Ureter (tissue), 1 donor: ENCODE measurements around the gene LZTFL1. TPM values are rescaled to one million over a fixed set of nuclear protein-coding genes. Genes with fewer than 3 reads are reported as not detected.

ENCODE experiments used
- total RNA-seq: library from RNA; stranded (reverse); gene quantifications from one replicate; pipeline ENCODE4 v1.2.4, GENCODE V29; 2023
- donor health status: DM: yes; HTN: yes; CAD: no.

Gene LZTFL1
- total RNA-seq, 1 donor from 2014 or later, result 24.5 TPM

Other genes with a start within 250 kb of the LZTFL1 start
- gene LIMD1, start 247.4 kb downstream of the LZTFL1 start, total RNA-seq, result 62.5 TPM
- gene SACM1L, start 152.7 kb downstream of the LZTFL1 start, total RNA-seq, result 62.5 TPM
- not detected for gene SLC6A20, start 45.6 kb downstream of the LZTFL1 start, total RNA-seq
- not detected for gene CCR9, start 44.4 kb upstream of the LZTFL1 start, total RNA-seq
- gene CXCR6, start 101.3 kb upstream of the LZTFL1 start, total RNA-seq, result 3.1 TPM
- gene FYCO1, start 153.7 kb upstream of the LZTFL1 start, total RNA-seq, result 62.0 TPM
- 0.70 TPM for gene XCR1, start 185.4 kb upstream of the LZTFL1 start, total RNA-seq